ENCODE results near the gene GUF1. TPM values are rescaled to one million over a fixed set of nuclear protein-coding genes. Genes with fewer than 3 reads are reported as not detected.

The GUF1 gene
- total RNA-seq, 3 donors from 2014 or later = 17.8 to 21.7 (median 21.4) TPM

- TF ChIP-seq, protein P1, sequence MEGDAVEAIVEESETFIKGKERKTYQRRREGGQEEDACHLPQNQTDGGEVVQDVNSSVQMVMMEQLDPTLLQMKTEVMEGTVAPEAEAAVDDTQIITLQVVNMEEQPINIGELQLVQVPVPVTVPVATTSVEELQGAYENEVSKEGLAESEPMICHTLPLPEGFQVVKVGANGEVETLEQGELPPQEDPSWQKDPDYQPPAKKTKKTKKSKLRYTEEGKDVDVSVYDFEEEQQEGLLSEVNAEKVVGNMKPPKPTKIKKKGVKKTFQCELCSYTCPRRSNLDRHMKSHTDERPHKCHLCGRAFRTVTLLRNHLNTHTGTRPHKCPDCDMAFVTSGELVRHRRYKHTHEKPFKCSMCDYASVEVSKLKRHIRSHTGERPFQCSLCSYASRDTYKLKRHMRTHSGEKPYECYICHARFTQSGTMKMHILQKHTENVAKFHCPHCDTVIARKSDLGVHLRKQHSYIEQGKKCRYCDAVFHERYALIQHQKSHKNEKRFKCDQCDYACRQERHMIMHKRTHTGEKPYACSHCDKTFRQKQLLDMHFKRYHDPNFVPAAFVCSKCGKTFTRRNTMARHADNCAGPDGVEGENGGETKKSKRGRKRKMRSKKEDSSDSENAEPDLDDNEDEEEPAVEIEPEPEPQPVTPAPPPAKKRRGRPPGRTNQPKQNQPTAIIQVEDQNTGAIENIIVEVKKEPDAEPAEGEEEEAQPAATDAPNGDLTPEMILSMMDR (IDR thresholded peaks at IDR 0.05) = no peak
- H3K36me3 ChIP-seq (ENCODE audit: low read depth) = no peaks in the 10 kb centered on the region
- ATAC-seq (no peak), DNase-seq (no peak)
- no peaks in the 10 kb centered on the region for H3K9me3 ChIP-seq
- intact Hi-C loops (cut with DNase I, micrococcal nuclease) = no loop called here
- no peak overlapping the region for H3K4me3 ChIP-seq
- H3K4me1 ChIP-seq (ENCODE audit: low read depth) = no peaks in the 10 kb centered on the region
Measured at GRCh38 chr4:44701037-44701436, 22.8 kb downstream of the GUF1 start.

DNA sequence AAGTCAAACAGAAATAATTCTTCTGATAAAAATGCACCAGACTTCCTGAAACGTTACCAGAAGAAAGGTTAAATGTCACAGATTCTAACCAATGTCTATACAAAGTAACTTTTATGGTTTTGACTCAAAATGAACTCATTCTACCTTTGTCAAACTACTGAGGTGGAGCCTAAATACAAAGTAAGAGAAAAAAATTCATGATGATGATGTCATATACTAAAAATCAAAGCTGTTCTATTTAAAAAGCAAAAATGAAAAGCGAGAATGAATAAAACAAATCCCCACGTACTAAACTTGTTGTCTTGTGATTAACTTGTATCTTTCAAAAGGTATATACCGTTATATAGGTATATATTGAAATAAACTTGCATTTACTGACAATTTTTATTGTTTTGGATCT is 26.5 kb downstream of the GUF1 start:
- intact Hi-C loops (cut with DNase I, micrococcal nuclease) = no loop called here
- no peak for DNase-seq
- ATAC-seq = no peak
- Histone ChIP-seq H3K4me3 (no peak overlapping the region), H3K9me3 (no peaks in the 10 kb centered on the region), H3K36me3 (ENCODE audit: low read depth) (no peaks in the 10 kb centered on the region), H3K4me1 (ENCODE audit: low read depth) (no peaks in the 10 kb centered on the region)
- TF ChIP-seq, protein P1 (IDR thresholded peaks at IDR 0.05) = no peak

- no peak overlapping the region for H3K4me3 ChIP-seq
- TF ChIP-seq, protein P1 (IDR thresholded peaks at IDR 0.05) = no peak
- no peaks in the 10 kb centered on the region for H3K9me3 ChIP-seq
- no peaks in the 10 kb centered on the region for H3K4me1 ChIP-seq (ENCODE audit: low read depth)
- intact Hi-C loops (cut with DNase I, micrococcal nuclease) = no loop called here
- ATAC-seq (no peak), DNase-seq (no peak)
- no peaks in the 10 kb centered on the region for H3K36me3 ChIP-seq (ENCODE audit: low read depth)
Measured at GRCh38 chr4:44713125-44713524, 34.9 kb downstream of the GUF1 start.

DNA sequence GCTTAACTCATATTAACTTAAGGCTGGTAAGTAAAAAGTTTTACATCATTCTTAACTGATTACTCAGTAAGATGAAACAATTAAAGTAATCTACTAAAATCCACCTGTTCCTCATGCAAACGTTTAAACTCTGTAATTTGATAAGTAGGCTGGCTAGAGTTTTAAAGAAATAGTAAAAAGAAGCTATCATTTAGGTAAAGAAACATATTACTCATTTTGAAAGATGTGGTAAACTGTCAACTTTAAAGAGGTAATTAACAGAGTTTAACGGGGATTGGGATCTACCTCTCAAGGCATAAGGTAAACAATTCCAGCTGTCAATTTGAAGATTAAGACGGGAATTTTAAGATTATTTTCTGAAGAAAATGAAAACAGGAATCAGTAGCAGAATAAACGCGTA is 38.4 kb downstream of the GUF1 start:
- H3K4me1 ChIP-seq (ENCODE audit: low read depth) = no peaks in the 10 kb centered on the region
- ATAC-seq (no peak), DNase-seq (no peak)
- TF ChIP-seq, protein P1 (IDR thresholded peaks at IDR 0.05) = no peak
- no peaks in the 10 kb centered on the region for H3K36me3 ChIP-seq (ENCODE audit: low read depth)
- no peaks in the 10 kb centered on the region for H3K9me3 ChIP-seq
- intact Hi-C loops (cut with DNase I, micrococcal nuclease) = no loop called here
- no peak overlapping the region for H3K4me3 ChIP-seq

DNA sequence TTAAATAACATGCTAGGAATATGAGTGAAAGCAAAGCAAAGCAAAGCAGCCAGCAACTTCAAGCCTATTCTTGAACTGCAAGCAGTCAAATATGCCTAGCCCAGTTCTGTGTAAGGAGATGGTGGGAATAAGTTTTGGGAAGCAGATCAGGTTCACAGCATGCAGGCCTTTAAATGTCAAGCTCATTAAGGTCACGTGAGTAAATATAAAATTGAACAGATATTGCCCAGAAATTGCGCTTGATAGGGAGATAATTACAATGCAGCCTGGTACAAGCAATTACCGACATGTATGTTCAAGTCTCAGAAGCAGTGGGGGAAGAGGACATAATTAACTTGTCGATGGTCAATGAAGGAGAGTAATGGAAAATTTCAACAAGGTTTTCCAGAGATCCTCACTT is 42.2 kb downstream of the GUF1 start:
- no peaks in the 10 kb centered on the region for H3K9me3 ChIP-seq

More for the DNA sequence above, 42.2 kb downstream of the GUF1 start:
- TF ChIP-seq, protein P1 (IDR thresholded peaks at IDR 0.05) = no peak
- H3K4me1 ChIP-seq (ENCODE audit: low read depth) = peaks cover 6% of the 10 kb centered on the region
- ATAC-seq = no peak
- DNase-seq = no peak
- H3K4me3 ChIP-seq = no peak overlapping the region
- no peaks in the 10 kb centered on the region for H3K36me3 ChIP-seq (ENCODE audit: low read depth)
- intact Hi-C loops (cut with DNase I, micrococcal nuclease) = no loop called here

Data from mucosa of descending colon (tissue), 3 donors.